Calu3 (cell line): ENCODE measurements around the gene INTS3. TPM values are rescaled to one million over a fixed set of nuclear protein-coding genes. Genes with fewer than 3 reads are reported as not detected.

Experiments used
- BruUV-seq: library from RNA; stranded (reverse); fragments of 400-500 nt; replicated peaks from 2 replicates; lab custom pipeline; 2021; lab: Mats Ljungman, UMichigan
- CTCF ChIA-PET: fragments of 300-600 bp; sonication (Branson Sonifier 250); formaldehyde crosslinking; loops from one replicate; lab custom pipeline; 2022; ENCODE audit warnings: antibody characterized with exemption; lab: Charles Lee
- DNase-seq: peaks from one replicate; pipeline ENCODE4 v3.0.0; 2022
- H3K27ac Mint-ChIP-seq: one replicate; pipeline ENCODE4 v1.8.0; 2022; ENCODE audit warnings: mixed read lengths; ENCODE audit not compliant: unreplicated experiment
- H3K27me3 Mint-ChIP-seq: one replicate; pipeline ENCODE4 v1.8.0; 2022; ENCODE audit warnings: mixed read lengths; ENCODE audit not compliant: unreplicated experiment
- H3K36me3 Mint-ChIP-seq: one replicate; pipeline ENCODE4 v1.8.0; 2022; ENCODE audit warnings: mild to moderate bottlenecking, moderate library complexity, mixed read lengths; ENCODE audit not compliant: insufficient read depth, unreplicated experiment
- H3K4me1 Mint-ChIP-seq: one replicate; pipeline ENCODE4 v1.8.0; 2022; ENCODE audit warnings: mild to moderate bottlenecking, low read depth, mixed read lengths; ENCODE audit not compliant: unreplicated experiment
- H3K4me3 Mint-ChIP-seq: one replicate; pipeline ENCODE4 v1.8.0; 2022; ENCODE audit warnings: mild to moderate bottlenecking, low read depth, moderate library complexity, mixed read lengths; ENCODE audit not compliant: unreplicated experiment
- H3K9me3 Mint-ChIP-seq: one replicate; pipeline ENCODE4 v1.8.0; 2022; ENCODE audit warnings: low read depth, mixed read lengths; ENCODE audit not compliant: unreplicated experiment
- intact Hi-C: fragments of 100-400 bp; cut with micrococcal nuclease; formaldehyde crosslinking; loops from one replicate; pipeline ENCODE4 v1.10.0; 2022; ENCODE audit not compliant: unreplicated experiment
- total RNA-seq: library from RNA; stranded (reverse); gene quantifications from 2 replicates; pipeline ENCODE4 v1.2.3, GENCODE V29; 2022
- TF ChIP-seq, protein P1 (sequence below): fragments of 200-600 bp; IDR thresholded peaks from one replicate; pipeline ENCODE4 v1.8.0; 2022; ENCODE audit warnings: antibody characterized with exemption; ENCODE audit not compliant: unreplicated experiment

The INTS3 gene
- total RNA-seq, 1 experiment from 2014 or later, result 55.9 TPM

DNA sequence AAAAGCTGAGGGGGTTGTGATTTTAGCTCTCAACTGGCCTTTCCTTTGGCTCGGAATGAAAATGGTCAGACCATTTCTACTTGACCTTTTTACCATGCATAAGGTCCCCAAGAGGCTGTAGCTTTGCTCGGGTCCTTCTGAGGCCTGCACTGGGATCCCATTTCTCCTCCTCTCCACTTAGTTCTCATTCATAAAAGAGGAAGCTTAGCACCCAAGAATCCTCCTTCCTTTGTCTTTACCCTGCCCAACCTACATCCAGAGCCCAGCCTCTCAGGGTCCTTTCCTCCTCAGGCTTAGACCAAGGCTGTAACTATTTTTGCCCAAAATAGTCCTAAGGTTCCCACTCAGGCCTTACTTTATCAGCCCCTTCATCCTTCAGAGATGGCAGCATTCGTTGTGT lies 41.4 kb downstream of the INTS3 start:
- Mint-ChIP-seq H3K9me3 (no peaks in the 10 kb centered on the region), H3K27ac (no peak overlapping the region), H3K4me1 (peaks cover 8% of the 10 kb centered on the region), H3K4me3 (no peak overlapping the region), H3K36me3 (peaks cover 55% of the 10 kb centered on the region), H3K27me3 (no peaks in the 10 kb centered on the region)
- TF ChIP-seq, protein P1, sequence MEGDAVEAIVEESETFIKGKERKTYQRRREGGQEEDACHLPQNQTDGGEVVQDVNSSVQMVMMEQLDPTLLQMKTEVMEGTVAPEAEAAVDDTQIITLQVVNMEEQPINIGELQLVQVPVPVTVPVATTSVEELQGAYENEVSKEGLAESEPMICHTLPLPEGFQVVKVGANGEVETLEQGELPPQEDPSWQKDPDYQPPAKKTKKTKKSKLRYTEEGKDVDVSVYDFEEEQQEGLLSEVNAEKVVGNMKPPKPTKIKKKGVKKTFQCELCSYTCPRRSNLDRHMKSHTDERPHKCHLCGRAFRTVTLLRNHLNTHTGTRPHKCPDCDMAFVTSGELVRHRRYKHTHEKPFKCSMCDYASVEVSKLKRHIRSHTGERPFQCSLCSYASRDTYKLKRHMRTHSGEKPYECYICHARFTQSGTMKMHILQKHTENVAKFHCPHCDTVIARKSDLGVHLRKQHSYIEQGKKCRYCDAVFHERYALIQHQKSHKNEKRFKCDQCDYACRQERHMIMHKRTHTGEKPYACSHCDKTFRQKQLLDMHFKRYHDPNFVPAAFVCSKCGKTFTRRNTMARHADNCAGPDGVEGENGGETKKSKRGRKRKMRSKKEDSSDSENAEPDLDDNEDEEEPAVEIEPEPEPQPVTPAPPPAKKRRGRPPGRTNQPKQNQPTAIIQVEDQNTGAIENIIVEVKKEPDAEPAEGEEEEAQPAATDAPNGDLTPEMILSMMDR, result no peak
- no TSS peak for BruUV-seq
- intact Hi-C loops, result no loop called here
- no peak for DNase-seq
- CTCF ChIA-PET, result interaction anchor here (0.7 to 1.0 kb wide), 2 partner anchors 10 to 42 kb away, joined by 3 read pairs; partner anchors contain the start of gene INTS3

DNA sequence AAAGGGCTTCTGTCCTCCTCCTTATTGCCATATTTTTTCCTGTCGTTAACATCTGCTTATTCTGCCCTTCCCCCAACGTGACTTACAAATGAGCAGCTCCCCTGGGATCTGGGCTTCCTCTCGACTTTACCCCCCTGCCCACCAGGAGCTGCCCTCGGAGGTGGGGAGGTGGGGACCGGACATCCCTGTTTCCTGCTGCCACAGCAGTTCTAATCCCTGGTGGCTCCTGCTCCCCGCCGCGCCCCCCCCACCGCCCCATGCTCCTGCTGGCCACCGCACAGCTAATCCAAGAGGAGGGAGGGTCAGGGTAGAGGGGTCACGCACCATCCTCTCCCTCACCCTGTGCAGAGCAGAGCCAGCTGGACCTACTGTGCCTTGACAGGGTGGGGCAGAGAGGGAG lies 42.9 kb downstream of the INTS3 start:
- intact Hi-C loops, result no loop called here
- H3K27me3 Mint-ChIP-seq, result no peaks in the 10 kb centered on the region
- H3K36me3 Mint-ChIP-seq, result peaks cover 67% of the 10 kb centered on the region
- CTCF ChIA-PET, result no interaction called here
- H3K9me3 Mint-ChIP-seq, result no peaks in the 10 kb centered on the region
- H3K27ac Mint-ChIP-seq, result no peak overlapping the region
- no peak for DNase-seq
- H3K4me3 Mint-ChIP-seq, result no peak overlapping the region
- TF ChIP-seq, protein P1, result no peak
- no TSS peak for BruUV-seq
- H3K4me1 Mint-ChIP-seq, result peaks cover 14% of the 10 kb centered on the region

DNA sequence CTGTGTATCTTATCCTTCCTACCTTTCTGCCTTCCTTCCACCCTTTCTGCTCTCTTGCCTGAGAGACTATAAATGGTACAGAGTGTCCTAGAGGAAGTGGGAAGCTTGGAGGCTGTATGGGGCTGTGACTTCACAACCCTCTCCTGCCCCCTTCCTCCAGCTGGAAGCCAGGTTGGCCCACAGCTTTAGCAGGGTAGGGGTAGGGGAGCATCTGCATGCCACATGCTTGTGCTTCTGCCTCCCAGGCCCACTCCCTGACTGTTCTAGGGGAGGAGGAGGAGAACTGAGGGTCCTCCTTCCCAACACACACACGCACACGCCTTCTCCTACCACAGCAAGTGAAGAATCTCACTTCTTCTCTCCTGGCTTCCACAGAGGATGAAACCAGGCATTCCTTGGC lies 43.4 kb downstream of the INTS3 start:
- Mint-ChIP-seq H3K36me3 (peaks cover 64% of the 10 kb centered on the region), H3K4me1 (peaks cover 14% of the 10 kb centered on the region)
- intact Hi-C loops, result no loop called here

DNA sequence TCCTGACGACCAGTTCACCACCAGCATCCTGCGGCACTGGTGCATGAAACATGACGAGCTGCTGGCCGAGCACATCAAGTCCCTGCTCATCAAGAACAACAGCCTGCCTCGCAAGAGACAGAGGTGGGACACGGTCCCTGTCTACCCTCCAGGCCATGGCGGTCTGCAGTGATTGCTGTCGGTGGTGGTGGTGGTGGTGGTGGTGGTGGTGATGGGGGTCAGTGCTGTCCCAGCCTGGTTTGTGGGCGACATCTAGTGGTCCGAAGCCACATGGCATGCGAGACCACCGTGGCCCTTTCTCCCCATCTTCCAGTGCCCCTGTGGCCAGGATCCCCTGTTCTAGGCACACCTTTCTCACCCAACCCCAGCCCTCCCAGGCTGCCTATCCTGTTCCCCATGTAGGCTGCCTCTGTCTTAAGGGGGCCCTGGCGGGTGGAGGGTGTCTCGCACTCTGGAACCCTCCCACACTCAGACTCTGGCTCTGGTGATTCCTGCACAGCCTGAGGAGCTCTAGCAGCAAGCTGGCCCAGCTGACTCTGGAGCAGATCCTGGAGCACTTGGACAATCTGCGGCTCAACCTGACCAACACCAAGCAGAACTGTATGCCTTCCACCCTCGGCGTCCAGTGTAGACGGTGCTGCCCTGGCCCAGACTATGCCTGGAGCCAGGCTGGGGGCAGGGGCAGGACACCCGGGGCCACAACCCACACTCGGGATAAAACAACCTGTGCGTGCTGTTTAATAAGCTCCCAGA lies 44.2 kb downstream of the INTS3 start:
- peaks cover 63% of the 10 kb centered on the region for H3K36me3 Mint-ChIP-seq
- CTCF ChIA-PET, result no interaction called here
- no peak for DNase-seq
- no peak overlapping the region for H3K4me3 Mint-ChIP-seq
- TF ChIP-seq, protein P1, result peak; percentile 49
- intact Hi-C loops, result no loop called here
- no TSS peak for BruUV-seq
- peaks cover 14% of the 10 kb centered on the region for H3K4me1 Mint-ChIP-seq
- H3K9me3 Mint-ChIP-seq, result no peaks in the 10 kb centered on the region
- no peak overlapping the region for H3K27ac Mint-ChIP-seq
- no peaks in the 10 kb centered on the region for H3K27me3 Mint-ChIP-seq

More for the DNA sequence above, 43.4 kb downstream of the INTS3 start:
- Mint-ChIP-seq H3K9me3 (no peaks in the 10 kb centered on the region), H3K4me3 (no peak overlapping the region), H3K27me3 (no peaks in the 10 kb centered on the region), H3K27ac (no peak overlapping the region)
- no peak for DNase-seq
- CTCF ChIA-PET, result no interaction called here
- TF ChIP-seq, protein P1, result no peak
- no TSS peak for BruUV-seq
